Heart left ventricle (tissue), 16 donors: ENCODE results near the gene TBRG4. TPM values are rescaled to one million over a fixed set of nuclear protein-coding genes. Genes with fewer than 3 reads are reported as not detected.

Experiments used
- ATAC-seq, 4 donors: fragments of 200-7000 bp; cut with Tn5 transposase; one replicate each; pipeline ENCODE4 v1.9.1; 2020 to 2022; ENCODE audit warnings: moderate library complexity in 4 of 4, mild to moderate bottlenecking in 3 of 4, moderate number of reproducible peaks in 1 of 4
- DNase-seq, 5 donors: peaks; one replicate each; pipeline ENCODE4 v3.0.0-alpha.2; 2020
- H3K27ac ChIP-seq, 12 donors: fragments of 200-600 bp; sonication (generic) in 4 of 12; one replicate each; pipeline versions ENCODE4 v1.5.0 to v1.8.0; 2016 to 2022; ENCODE audit warnings: mild to moderate bottlenecking in 2 of 12
- H3K27me3 ChIP-seq, 9 donors: fragments of 200-600 bp; sonication (generic) in 2 of 9; one replicate each; pipeline versions ENCODE4 v1.5.1 to v1.8.0; 2016 to 2022; ENCODE audit warnings: mild to moderate bottlenecking in 3 of 9
- H3K36me3 ChIP-seq, 9 donors: fragments of 200-600 bp; sonication (generic) in 2 of 9; one replicate each; pipeline versions ENCODE4 v1.5.0 to v1.8.0; 2018 to 2022; ENCODE audit warnings: mild to moderate bottlenecking in 2 of 9
- H3K4me1 ChIP-seq, 12 donors: fragments of 200-600 bp; sonication (generic) in 4 of 12; one replicate each; pipeline versions ENCODE4 v1.5.0 to v1.8.0; 2016 to 2022; ENCODE audit warnings: mild to moderate bottlenecking in 3 of 12
- H3K4me3 ChIP-seq, 12 donors: fragments of 200-600 bp; sonication (generic) in 4 of 12; one replicate each; pipeline versions ENCODE4 v1.5.0 to v1.8.0; 2017 to 2022; ENCODE audit warnings: mild to moderate bottlenecking in 9 of 12, moderate library complexity in 4 of 12
- H3K9me3 ChIP-seq, 12 donors: fragments of 200-600 bp; sonication (generic) in 4 of 12; one replicate each; pipeline versions ENCODE4 v1.5.0 to v1.8.0; 2016 to 2022; ENCODE audit warnings: mild to moderate bottlenecking in 1 of 12
- POLR2A ChIP-seq, 2 donors: fragments of 450-650 bp; IDR thresholded peaks; one replicate each; pipeline ENCODE4 v1.6.1; 2017; ENCODE audit warnings: antibody characterized with exemption in 2 of 2, mild to moderate bottlenecking in 2 of 2, moderate library complexity in 2 of 2
- WGBS, 4 donors: extraction: QIAGEN DNeasy Blood & Tissue Kit in 2 of 4; methylation state at CpG; one replicate each; pipeline versions ENCODE4 v1.1.5 to v1.1.7; 2013 to 2018; 5-methylcytosine and 5-hydroxymethylcytosine counted together
- intact Hi-C, 10 donors: fragments of 100-400 bp; cut with DNase I; formaldehyde crosslinking; loops; one replicate each; pipeline versions ENCODE4 v1.11.1 to v1.14.2; 2022
- polyA plus RNA-seq, 2 donors: library from polyadenylated mRNA; stranded (reverse); fragments of 200-250 nt; gene quantifications; one replicate each; pipeline ENCODE4 v1.2.3, GENCODE V29; 2013
- total RNA-seq, 9 donors: library from RNA; depleted of rRNA in 2 of 9; stranded (reverse); fragments of >200 nt in 2 of 9; fragmentation: NEBNext Ultra II Directional in 3 of 9; extraction: Animal tissue kit (Norgen Biotek cat#: 25700) in 3 of 9; gene quantifications; one replicate each; pipeline versions ENCODE4 v1.1.0 to v1.2.4, GENCODE V29; 2016 to 2023
- TF ChIP-seq, protein P1 (sequence below), 12 donors: fragments of 200-600 bp; sonication (generic) in 4 of 12; IDR thresholded peaks; one replicate each; pipeline versions ENCODE4 v1.5.0 to v1.8.0; 2018 to 2022; ENCODE audit warnings: antibody characterized with exemption in 12 of 12, mild to moderate bottlenecking in 5 of 12
- donor health status: ischemic (EF 13 %, LVEDD 7.1; RV severe dilation, severe dysfunction).
- donor health status: healthy with polysubstance abuse.
- donor health status: DM: no; HTN: yes; CAD: no.
- donor health status: DM: no; HTN: no; CAD: no.
- donor health status: ischemic (EF 25% LVEDD 6.9; RV normal size, moderate dysfunction).
- donor health status: ischemic (EF 25% LVEDD 5.7; RV mildly dilated, moderate dysfunction).
- donor health status: healthy.
- donor health status: DM: yes; HTN: yes; CAD: no.
- donor health status: ischemic (EF 35%, LVEDD 5.7; RV mildly dilated, moderate dysfunction).
- donor health status: nonischemic (EF 11% LVEDD 7.7; RV severe dilation, severe dysfunction).
- donor health status: DM: yes; HTN: yes; CAD: no.
- donor health status: PGD.
- donor health status: ischemic (EF 29% LVEDD 5.4; RV normal size, mild dysfunction).
- donor health status: nonischemic (EF 23%, LVEDD 6.1; RV moderate dilation, normal function).

Gene TBRG4
- total and polyA plus RNA-seq, 11 donors: 58.0 to 125 (median 61.5) TPM

DNA sequence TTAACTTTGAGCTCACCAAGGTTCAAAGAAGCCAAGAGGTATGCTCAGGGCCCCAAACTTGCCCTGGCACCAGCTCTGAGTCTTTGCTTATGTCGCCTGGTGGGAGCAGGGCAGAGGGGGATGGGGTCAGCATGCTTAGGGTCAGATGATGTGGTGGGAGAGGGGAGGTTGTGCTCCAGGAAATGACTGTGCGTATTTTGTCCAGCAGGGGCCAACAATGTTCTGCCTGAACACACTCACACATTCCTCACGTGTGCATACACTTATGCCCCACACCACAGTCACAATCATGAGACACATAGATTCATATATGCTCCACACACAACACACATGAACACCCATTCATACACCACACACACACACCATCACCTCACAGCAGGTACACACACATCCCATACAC, 41.7 kb upstream of the TBRG4 start:
- H3K27me3 ChIP-seq: peaks cover 0 to 13% (median 8%) of the 10 kb centered on the region in 9 donors
- H3K4me3 ChIP-seq: no peak overlapping the region
- no peaks in the 10 kb centered on the region for H3K36me3 ChIP-seq
- TF ChIP-seq, protein P1, sequence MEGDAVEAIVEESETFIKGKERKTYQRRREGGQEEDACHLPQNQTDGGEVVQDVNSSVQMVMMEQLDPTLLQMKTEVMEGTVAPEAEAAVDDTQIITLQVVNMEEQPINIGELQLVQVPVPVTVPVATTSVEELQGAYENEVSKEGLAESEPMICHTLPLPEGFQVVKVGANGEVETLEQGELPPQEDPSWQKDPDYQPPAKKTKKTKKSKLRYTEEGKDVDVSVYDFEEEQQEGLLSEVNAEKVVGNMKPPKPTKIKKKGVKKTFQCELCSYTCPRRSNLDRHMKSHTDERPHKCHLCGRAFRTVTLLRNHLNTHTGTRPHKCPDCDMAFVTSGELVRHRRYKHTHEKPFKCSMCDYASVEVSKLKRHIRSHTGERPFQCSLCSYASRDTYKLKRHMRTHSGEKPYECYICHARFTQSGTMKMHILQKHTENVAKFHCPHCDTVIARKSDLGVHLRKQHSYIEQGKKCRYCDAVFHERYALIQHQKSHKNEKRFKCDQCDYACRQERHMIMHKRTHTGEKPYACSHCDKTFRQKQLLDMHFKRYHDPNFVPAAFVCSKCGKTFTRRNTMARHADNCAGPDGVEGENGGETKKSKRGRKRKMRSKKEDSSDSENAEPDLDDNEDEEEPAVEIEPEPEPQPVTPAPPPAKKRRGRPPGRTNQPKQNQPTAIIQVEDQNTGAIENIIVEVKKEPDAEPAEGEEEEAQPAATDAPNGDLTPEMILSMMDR (IDR thresholded peaks at IDR 0.05): no peak
- no peak for TF ChIP-seq POLR2A (IDR thresholded peaks at IDR 0.05)
- H3K9me3 ChIP-seq: no peaks in the 10 kb centered on the region
- H3K4me1 ChIP-seq: peaks cover 0 to 10% (median 4%) of the 10 kb centered on the region in 12 donors
- no peak for ATAC-seq
- peak in 1 of 5 donors; percentile 4 for DNase-seq
- no peak overlapping the region for H3K27ac ChIP-seq
- intact Hi-C loops: loop anchor here in 6 of 10 donors (2.0 to 10.0 kb wide), 6 partner anchors 108 to 712 kb away; no protein-coding TSS in a partner anchor
- WGBS, 4 donors: 51 to 65% (median 61%) methylated on average over 3 of the region's 3 CpGs

DNA sequence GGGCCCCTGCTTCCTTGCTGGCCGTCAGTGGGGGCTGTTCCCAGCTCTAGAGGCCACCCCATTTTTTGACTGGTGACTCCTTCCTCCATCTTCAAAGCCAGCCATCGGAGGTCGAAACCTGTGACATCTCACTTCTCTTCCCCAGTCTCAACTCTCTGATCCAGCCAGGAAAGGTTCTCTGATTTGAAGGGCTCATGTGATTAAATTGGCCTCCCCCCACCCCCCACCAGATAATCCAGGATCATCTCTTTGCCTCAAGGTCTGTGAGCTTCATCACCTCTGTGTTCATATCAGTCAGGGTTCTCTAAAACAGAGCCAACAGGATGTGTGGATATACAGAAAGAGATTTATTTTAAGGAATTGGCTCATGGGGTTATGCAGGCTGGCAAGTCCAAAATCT, 40.5 kb upstream of the TBRG4 start:
- Histone ChIP-seq H3K4me3 (no peak overlapping the region), H3K4me1 (peaks cover 0 to 5% (median 2%) of the 10 kb centered on the region in 12 donors), H3K27me3 (peaks cover 0 to 12% (median 0%) of the 10 kb centered on the region in 9 donors), H3K36me3 (no peaks in the 10 kb centered on the region), H3K27ac (no peak overlapping the region), H3K9me3 (no peaks in the 10 kb centered on the region)
- TF ChIP-seq, protein P1 (IDR thresholded peaks at IDR 0.05): no peak
- TF ChIP-seq POLR2A (IDR thresholded peaks at IDR 0.05): no peak
- intact Hi-C loops: loop anchor here in 6 of 10 donors (1.0 to 10.0 kb wide), 7 partner anchors 109 to 713 kb away; no protein-coding TSS in a partner anchor
- WGBS, 4 donors: 54 to 78% (median 64%) methylated on average over 3 of the region's 3 CpGs
- no peak for DNase-seq
- ATAC-seq: no peak

DNA sequence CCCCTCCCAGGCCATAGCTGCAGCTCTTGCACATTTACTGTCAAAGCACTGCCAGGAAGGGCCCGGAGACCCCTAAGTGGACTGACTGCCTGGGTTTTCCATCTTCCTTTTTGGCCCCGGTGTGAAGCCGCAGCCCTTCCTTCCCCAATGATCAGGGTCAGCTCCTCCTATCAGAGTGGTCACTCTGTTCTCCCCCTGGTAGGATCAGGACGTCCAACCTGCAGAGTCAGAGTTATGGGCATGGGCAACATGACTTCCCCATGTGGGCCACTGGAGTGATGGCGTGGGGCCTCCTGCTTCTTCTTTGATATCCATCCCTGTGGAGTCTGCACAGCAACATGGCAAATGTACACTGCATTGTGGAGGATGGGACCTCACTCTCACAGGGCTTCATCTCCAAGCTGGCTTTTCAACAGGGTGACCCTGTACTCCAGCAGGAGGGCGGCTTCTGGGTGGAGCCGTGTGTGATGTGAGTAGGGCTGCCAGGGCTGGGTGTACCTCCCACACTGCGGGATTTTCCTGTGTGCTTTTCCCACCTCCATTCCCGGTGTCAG, 39.7 kb upstream of the TBRG4 start:
- H3K9me3 ChIP-seq: no peaks in the 10 kb centered on the region
- DNase-seq (no peak), ATAC-seq (no peak)
- H3K4me3 ChIP-seq: no peak overlapping the region
- WGBS, 4 donors: 67 to 69% (median 69%) methylated on average over 9 of the region's 9 CpGs
- H3K27ac ChIP-seq: no peak overlapping the region
- TF ChIP-seq, protein P1 (IDR thresholded peaks at IDR 0.05): no peak
- no peak for TF ChIP-seq POLR2A (IDR thresholded peaks at IDR 0.05)
- H3K36me3 ChIP-seq: no peaks in the 10 kb centered on the region
- H3K4me1 ChIP-seq: peaks cover 0 to 5% (median 2%) of the 10 kb centered on the region in 12 donors
- intact Hi-C loops: loop anchor here in 6 of 10 donors (1.0 to 10.0 kb wide), 6 partner anchors 110 to 714 kb away; no protein-coding TSS in a partner anchor
- peaks cover 0 to 8% (median 0%) of the 10 kb centered on the region in 9 donors for H3K27me3 ChIP-seq

DNA sequence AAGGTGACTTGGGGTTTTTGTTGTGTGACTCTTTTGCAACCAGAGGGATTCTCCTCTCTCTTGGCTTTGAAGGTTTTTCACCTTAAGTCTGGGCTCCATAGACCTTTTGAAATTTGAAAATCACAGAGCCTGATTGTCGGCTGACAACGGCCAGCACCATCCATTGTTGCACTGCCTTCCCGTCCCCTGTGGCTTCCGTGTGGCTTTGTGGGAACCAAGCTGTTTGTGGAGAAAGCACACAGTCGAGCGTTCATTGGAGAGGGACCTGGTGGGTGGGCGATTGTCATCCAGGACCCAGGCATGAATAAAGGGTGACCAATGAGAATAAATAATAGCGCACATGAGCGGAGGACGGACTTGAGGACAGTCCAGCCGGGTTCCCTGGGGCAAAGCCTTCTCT, 38.7 kb upstream of the TBRG4 start:
- no peak for TF ChIP-seq POLR2A (IDR thresholded peaks at IDR 0.05)
- TF ChIP-seq, protein P1 (IDR thresholded peaks at IDR 0.05): no peak
- Histone ChIP-seq H3K27me3 (peaks cover 0 to 8% (median 0%) of the 10 kb centered on the region in 9 donors), H3K27ac (no peak overlapping the region), H3K4me1 (peaks cover 0 to 5% (median 2%) of the 10 kb centered on the region in 12 donors), H3K4me3 (no peak overlapping the region), H3K9me3 (no peaks in the 10 kb centered on the region), H3K36me3 (no peaks in the 10 kb centered on the region)
- ATAC-seq: no peak
- intact Hi-C loops: loop anchor here in 6 of 10 donors (5.0 to 10.0 kb wide), 5 partner anchors 415 to 715 kb away; no protein-coding TSS in a partner anchor
- no peak for DNase-seq
- 80 to 89% (median 87%) methylated on average over 11 of the region's 11 CpGs for WGBS, 4 donors
